D721Med (cell line): ENCODE results near the gene SHROOM4.

Experiments used
- DNase-seq: peaks from one replicate; pipeline ENCODE4 v3.0.0; 2011; ENCODE audit warnings: low spot score; ENCODE audit not compliant: insufficient read length
- FAIRE-seq: peaks from 2 replicates; lab custom pipeline; 2011; peaks lifted over from hg19 to GRCh38; lab: Jason Lieb, UNC
- CTCF ChIP-seq: IDR thresholded peaks from 2 replicates; pipeline ENCODE4 v1.5.1; 2012; ENCODE audit warnings: mild to moderate bottlenecking, control low read depth; ENCODE audit not compliant: insufficient read depth; ENCODE audit errors: missing control alignments

Gene SHROOM4

GRCh38 chrX:50768801-50769200, 45.2 kb downstream of the SHROOM4 start:
- no peak for TF ChIP-seq CTCF
- FAIRE-seq (no peak), DNase-seq (no peak)

- FAIRE-seq: no peak
Measured at GRCh38 chrX:50765986-50766385, 48.0 kb downstream of the SHROOM4 start.

GRCh38 chrX:50762578-50762977, 51.4 kb downstream of the SHROOM4 start:
- no peak for DNase-seq
- no peak for FAIRE-seq
- no peak for TF ChIP-seq CTCF

More at GRCh38 chrX:50765986-50766385, 48.0 kb downstream of the SHROOM4 start:
- no peak for DNase-seq
- TF ChIP-seq CTCF: no peak

GRCh38 chrX:50756276-50756675, 57.7 kb downstream of the SHROOM4 start:
- no peak for TF ChIP-seq CTCF
- no peak for FAIRE-seq
- no peak for DNase-seq

- FAIRE-seq: no peak
- DNase-seq: no peak
- TF ChIP-seq CTCF: no peak
Measured at GRCh38 chrX:50751091-50751490, 62.9 kb downstream of the SHROOM4 start.

- no peak for DNase-seq
- no peak for FAIRE-seq
- peak; percentile 39 for TF ChIP-seq CTCF
Measured at GRCh38 chrX:50747471-50747900, 66.5 kb downstream of the SHROOM4 start.

- DNase-seq: no peak
- FAIRE-seq: no peak
Measured at GRCh38 chrX:50736656-50737055, 77.3 kb downstream of the SHROOM4 start.

More at GRCh38 chrX:50736656-50737055, 77.3 kb downstream of the SHROOM4 start:
- TF ChIP-seq CTCF: no peak
